Thyroid gland (tissue), 4 donors: ENCODE results near the gene CD38.

ENCODE experiments used
- POLR2A ChIP-seq, 2 donors: fragments of 450-650 bp; IDR thresholded peaks; one replicate each; pipeline ENCODE4 v1.6.1; 2017; ENCODE audit warnings: antibody characterized with exemption in 2 of 2, mild to moderate bottlenecking in 2 of 2, moderate library complexity in 1 of 2
- TF ChIP-seq, protein P1 (sequence below), 6 experiments: fragments of 200-600 bp in 3 of 6; fragments of 450-650 bp in 3 of 6; sonication (generic) in 3 of 6; IDR thresholded peaks; one replicate each; pipeline ENCODE4 v1.5.1; 2016 to 2019; ENCODE audit warnings: antibody characterized with exemption in 6 of 6, mild to moderate bottlenecking in 2 of 6, inconsistent platforms in 1 of 6, moderate library complexity in 1 of 6

DNA sequence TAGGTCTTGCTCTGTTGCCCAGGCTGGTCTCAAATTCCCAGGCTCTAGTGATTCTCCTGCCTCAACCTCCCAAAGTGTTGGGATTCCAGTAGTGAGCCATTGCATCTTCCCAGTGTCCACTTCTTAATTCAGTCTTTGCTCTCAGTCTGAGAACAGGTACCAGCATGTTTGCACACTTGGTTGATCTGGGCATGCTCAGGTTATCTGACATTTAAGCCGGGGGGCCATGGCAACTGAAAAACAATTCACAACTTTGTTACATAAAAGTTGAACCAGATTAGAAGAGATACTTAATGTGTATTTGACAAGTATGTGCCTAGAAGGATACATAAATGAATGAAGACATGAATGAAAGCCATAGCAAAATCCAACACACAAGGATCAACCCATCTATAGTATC, 121.4 kb downstream of the CD38 start:
- TF ChIP-seq, protein P1, sequence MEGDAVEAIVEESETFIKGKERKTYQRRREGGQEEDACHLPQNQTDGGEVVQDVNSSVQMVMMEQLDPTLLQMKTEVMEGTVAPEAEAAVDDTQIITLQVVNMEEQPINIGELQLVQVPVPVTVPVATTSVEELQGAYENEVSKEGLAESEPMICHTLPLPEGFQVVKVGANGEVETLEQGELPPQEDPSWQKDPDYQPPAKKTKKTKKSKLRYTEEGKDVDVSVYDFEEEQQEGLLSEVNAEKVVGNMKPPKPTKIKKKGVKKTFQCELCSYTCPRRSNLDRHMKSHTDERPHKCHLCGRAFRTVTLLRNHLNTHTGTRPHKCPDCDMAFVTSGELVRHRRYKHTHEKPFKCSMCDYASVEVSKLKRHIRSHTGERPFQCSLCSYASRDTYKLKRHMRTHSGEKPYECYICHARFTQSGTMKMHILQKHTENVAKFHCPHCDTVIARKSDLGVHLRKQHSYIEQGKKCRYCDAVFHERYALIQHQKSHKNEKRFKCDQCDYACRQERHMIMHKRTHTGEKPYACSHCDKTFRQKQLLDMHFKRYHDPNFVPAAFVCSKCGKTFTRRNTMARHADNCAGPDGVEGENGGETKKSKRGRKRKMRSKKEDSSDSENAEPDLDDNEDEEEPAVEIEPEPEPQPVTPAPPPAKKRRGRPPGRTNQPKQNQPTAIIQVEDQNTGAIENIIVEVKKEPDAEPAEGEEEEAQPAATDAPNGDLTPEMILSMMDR (IDR thresholded peaks at IDR 0.05), result no peak
- TF ChIP-seq POLR2A (IDR thresholded peaks at IDR 0.05), result no peak
